Body of pancreas (tissue), 4 donors: Measurements from ENCODE around the gene ATAD3B. TPM values are rescaled to one million over a fixed set of nuclear protein-coding genes. Genes with fewer than 3 reads are reported as not detected.

Experiments used
- ATAC-seq: fragments of 150-250 bp; one replicate; pipeline ENCODE4 v1.9.1; 2016
- DNase-seq, 4 donors: peaks; one replicate each; pipeline ENCODE4 v3.0.0-alpha.2; 2019
- H3K27ac ChIP-seq, 4 donors: fragments of 200-600 bp; sonication (generic); 1 replicate in 3 of 4; 2 replicates in 1 of 4; pipeline versions ENCODE4 v1.5.1 to v1.6.1; 2016 to 2019; ENCODE audit warnings: mild to moderate bottlenecking in 1 of 4, mixed read lengths in 1 of 4, moderate library complexity in 1 of 4
- H3K27me3 ChIP-seq, 2 donors: fragments of 200-600 bp; sonication (generic); one replicate each; pipeline ENCODE4 v1.6.0; 2016; ENCODE audit warnings: mild to moderate bottlenecking in 1 of 2
- H3K36me3 ChIP-seq, 2 donors: fragments of 200-600 bp; sonication (generic); replicated peaks in 1 of 2; 2 replicates each; pipeline ENCODE4 v1.5.1; 2016; ENCODE audit warnings: low read depth in 2 of 2; ENCODE audit not compliant: insufficient read depth in 1 of 2
- H3K4me1 ChIP-seq: fragments of 200-600 bp; sonication (generic); one replicate; pipeline ENCODE4 v1.6.0; 2016
- H3K4me3 ChIP-seq, 2 donors: fragments of 200-600 bp; sonication (generic); 1 replicate in 1 of 2; 2 replicates in 1 of 2; pipeline ENCODE4 v1.5.1; 2016 to 2019
- H3K9me3 ChIP-seq, 3 donors: fragments of 200-600 bp; sonication (generic); 1 replicate in 2 of 3; 2 replicates in 1 of 3; pipeline ENCODE4 v1.5.1; 2016
- POLR2A ChIP-seq, 3 donors: fragments of 450-650 bp; IDR thresholded peaks; one replicate each; pipeline ENCODE4 v1.6.1; 2016; ENCODE audit warnings: antibody characterized with exemption in 3 of 3, mild to moderate bottlenecking in 2 of 3
- WGBS, 2 donors: methylation state at CpG; one replicate each; pipeline ENCODE4 v1.1.5; 2017; 5-methylcytosine and 5-hydroxymethylcytosine counted together
- intact Hi-C: fragments of 100-400 bp; cut with DNase I; formaldehyde crosslinking; loops from one replicate; pipeline ENCODE4 v1.15.1; 2023
- total RNA-seq, 2 donors: library from RNA; depleted of rRNA; stranded (reverse); fragments of >200 nt; gene quantifications; one replicate each; pipeline ENCODE4 v1.1.0, GENCODE V29; 2016
- TF ChIP-seq, protein P1 (sequence below), 7 experiments: fragments of 450-650 bp in 4 of 7; fragments of 200-600 bp in 3 of 7; sonication (generic) in 3 of 7; IDR thresholded peaks; one replicate each; pipeline ENCODE4 v1.5.1; 2016 to 2019; ENCODE audit warnings: antibody characterized with exemption in 7 of 7

Gene ATAD3B
- total RNA-seq, 2 donors from 2014 or later: 16.6 to 37.2 TPM

GRCh38 chr1:1437904-1438376, 33.6 kb upstream of the ATAD3B start:
- H3K27me3 ChIP-seq: no peaks in the 10 kb centered on the region
- no peaks in the 10 kb centered on the region for H3K9me3 ChIP-seq
- DNase-seq: peak; percentile 83 to 91 (median 91)
- TF ChIP-seq, protein P1, sequence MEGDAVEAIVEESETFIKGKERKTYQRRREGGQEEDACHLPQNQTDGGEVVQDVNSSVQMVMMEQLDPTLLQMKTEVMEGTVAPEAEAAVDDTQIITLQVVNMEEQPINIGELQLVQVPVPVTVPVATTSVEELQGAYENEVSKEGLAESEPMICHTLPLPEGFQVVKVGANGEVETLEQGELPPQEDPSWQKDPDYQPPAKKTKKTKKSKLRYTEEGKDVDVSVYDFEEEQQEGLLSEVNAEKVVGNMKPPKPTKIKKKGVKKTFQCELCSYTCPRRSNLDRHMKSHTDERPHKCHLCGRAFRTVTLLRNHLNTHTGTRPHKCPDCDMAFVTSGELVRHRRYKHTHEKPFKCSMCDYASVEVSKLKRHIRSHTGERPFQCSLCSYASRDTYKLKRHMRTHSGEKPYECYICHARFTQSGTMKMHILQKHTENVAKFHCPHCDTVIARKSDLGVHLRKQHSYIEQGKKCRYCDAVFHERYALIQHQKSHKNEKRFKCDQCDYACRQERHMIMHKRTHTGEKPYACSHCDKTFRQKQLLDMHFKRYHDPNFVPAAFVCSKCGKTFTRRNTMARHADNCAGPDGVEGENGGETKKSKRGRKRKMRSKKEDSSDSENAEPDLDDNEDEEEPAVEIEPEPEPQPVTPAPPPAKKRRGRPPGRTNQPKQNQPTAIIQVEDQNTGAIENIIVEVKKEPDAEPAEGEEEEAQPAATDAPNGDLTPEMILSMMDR (IDR thresholded peaks at IDR 0.05): peak in 5 of 7 experiments; percentile 21 to 67 (median 54)
- TF ChIP-seq POLR2A (IDR thresholded peaks at IDR 0.05): peak; percentile 57 to 81 (median 78)
- whole genome bisulfite sequencing, 2 donors: 20 to 31% methylated on average over 2 to 11 of the region's 11 CpGs
- intact Hi-C loops: loop anchor here (5.0 kb wide), 1 partner anchor 36 kb away; no protein-coding TSS in a partner anchor
- H3K4me3 ChIP-seq: no peak overlapping the region
- no peaks in the 10 kb centered on the region for H3K36me3 ChIP-seq
- H3K4me1 ChIP-seq: peaks cover 80% of the 10 kb centered on the region
- H3K27ac ChIP-seq: peak overlapping the region; percentile 54 to 94 (median 79)
- peak; percentile 57 for ATAC-seq

DNA sequence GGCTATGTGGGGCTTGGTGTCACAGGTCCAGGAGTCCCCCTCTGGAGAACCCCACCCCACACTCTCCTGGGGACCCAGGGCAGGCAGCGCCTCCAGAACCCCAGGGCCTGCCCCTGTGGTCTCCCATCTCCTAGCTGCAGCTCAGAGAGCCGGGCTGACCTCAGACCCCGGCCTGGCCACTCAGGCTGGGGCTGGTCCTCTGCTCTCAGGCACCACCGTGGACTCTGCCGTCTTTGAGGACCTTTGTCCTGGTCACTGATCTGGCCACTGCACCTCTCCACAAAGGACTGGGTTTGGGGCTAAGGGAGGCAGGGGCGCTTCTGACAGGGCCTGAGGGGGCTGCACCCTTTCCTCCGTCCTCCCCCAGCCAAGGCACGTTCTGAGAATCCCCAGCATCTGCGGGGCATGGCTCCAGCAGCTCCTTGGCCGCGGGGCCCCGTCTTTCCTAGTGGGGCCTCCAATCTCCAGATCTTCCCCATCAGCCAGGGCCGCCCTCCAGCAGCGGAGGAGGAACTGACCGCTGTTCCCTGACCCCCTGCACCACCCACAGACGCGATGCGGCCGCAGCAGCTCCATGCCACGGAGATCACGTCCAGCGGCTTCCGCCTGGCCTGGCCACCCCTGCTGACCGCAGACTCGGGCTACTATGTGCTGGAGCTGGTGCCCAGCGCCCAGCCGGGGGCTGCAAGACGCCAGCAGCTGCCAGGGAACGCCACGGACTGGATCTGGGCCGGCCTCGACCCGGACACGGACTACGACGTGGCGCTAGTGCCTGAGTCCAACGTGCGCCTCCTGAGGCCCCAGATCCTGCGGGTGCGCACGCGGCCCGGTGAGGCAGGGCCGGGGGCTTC, 32.8 kb upstream of the ATAD3B start:
- H3K4me1 ChIP-seq: peaks cover 72% of the 10 kb centered on the region
- H3K27ac ChIP-seq: peak overlapping the region in 3 of 4 donors; percentile 54 to 94 (median 80)
- intact Hi-C loops: loop anchor here (5.0 kb wide), 1 partner anchor 36 kb away; no protein-coding TSS in a partner anchor

DNA sequence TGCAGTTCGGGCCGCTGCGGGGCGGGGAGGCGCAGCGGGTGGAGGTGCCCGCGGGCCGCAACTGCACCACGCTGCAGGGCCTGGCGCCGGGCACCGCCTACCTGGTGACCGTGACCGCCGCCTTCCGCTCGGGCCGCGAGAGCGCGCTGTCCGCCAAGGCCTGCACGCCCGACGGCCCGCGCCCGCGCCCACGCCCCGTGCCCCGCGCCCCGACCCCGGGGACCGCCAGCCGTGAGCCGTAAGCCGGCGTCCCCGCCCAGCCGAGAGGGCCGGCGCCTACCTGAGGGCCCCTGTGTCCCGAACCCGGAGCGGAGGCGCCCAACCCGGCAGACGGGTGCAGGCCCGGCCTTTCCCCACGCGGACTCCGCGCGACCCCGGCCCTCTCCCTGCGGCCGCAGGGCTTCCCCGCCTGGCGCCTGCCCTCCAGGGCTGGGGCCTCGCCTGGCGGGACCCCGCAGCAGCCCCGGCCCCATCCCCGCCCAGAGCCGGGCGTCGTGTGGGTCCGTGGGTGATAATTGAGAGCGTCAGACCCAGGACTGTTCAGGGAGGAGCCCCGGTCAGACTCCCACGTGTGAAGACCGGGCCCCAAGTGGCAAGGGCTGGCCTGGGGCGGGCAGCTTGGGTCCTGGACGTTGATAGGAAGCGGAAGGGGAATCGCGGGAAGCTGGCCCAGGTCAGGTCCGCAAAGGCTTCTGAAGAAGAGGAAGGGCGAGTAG, 31.9 kb upstream of the ATAD3B start:
- DNase-seq: no peak
- Histone ChIP-seq H3K27ac (no peak overlapping the region), H3K27me3 (no peaks in the 10 kb centered on the region), H3K4me3 (no peak overlapping the region), H3K9me3 (no peaks in the 10 kb centered on the region), H3K36me3 (no peaks in the 10 kb centered on the region), H3K4me1 (peaks cover 62% of the 10 kb centered on the region)
- 88 to 91% methylated on average over 26 to 48 of the region's 82 CpGs for WGBS, 2 donors
- TF ChIP-seq POLR2A (IDR thresholded peaks at IDR 0.05): no peak
- TF ChIP-seq, protein P1 (IDR thresholded peaks at IDR 0.05): no peak
- intact Hi-C loops: loop anchor here (5.0 kb wide), 1 partner anchor 37 kb away; no protein-coding TSS in a partner anchor
- no peak for ATAC-seq

More for the DNA sequence above, 32.8 kb upstream of the ATAD3B start:
- no peaks in the 10 kb centered on the region for H3K27me3 ChIP-seq
- no peaks in the 10 kb centered on the region for H3K9me3 ChIP-seq
- no peak for DNase-seq
- no peak for ATAC-seq
- no peak overlapping the region for H3K4me3 ChIP-seq
- H3K36me3 ChIP-seq: no peaks in the 10 kb centered on the region
- 84 to 90% methylated on average over 8 to 40 of the region's 45 CpGs for WGBS, 2 donors
- TF ChIP-seq, protein P1 (IDR thresholded peaks at IDR 0.05): no peak
- TF ChIP-seq POLR2A (IDR thresholded peaks at IDR 0.05): no peak

DNA sequence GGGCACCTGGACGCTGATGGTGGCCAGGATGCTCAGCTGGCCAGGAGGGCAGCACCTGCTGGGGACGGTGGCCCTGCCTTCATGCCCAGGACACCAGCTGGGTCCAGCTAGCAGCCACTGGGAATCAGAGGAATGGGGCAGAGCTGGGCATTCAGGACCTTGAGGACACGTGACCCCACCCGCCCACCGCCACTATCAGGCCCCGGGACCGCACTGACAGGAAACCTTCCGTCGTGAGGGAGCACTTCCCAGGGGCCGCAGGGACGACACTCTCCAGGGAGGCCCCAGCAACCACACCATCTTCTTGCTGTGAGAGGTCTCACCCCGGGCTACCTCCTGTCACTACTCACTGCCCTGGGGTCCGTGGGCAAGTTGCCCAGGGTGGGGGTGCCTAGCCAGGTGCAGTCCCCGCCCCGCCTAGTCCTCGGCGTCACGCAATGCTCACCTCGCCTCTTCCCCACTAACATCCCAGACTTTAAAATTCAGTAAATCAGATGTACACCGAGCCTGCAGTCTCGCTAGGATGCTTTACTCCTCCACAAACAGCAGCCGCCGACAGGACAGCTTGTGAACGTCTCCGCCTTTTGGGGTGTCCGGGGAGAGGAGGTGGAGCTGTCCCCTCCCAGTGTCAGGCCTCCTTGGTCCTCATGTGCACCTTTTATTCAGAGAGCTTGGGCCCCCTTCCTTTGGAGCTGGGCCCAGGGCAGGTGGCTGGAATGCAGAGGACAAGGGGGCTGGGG, 31.1 kb upstream of the ATAD3B start:
- Histone ChIP-seq H3K9me3 (no peaks in the 10 kb centered on the region), H3K27ac (peak overlapping the region in 1 of 4 donors; percentile 50), H3K27me3 (no peaks in the 10 kb centered on the region), H3K4me1 (peaks cover 55% of the 10 kb centered on the region), H3K36me3 (no peaks in the 10 kb centered on the region), H3K4me3 (no peak overlapping the region)
- WGBS, 2 donors: 73 to 76% methylated on average over 15 to 23 of the region's 26 CpGs
- intact Hi-C loops: no loop called here
- TF ChIP-seq, protein P1 (IDR thresholded peaks at IDR 0.05): no peak
- TF ChIP-seq POLR2A (IDR thresholded peaks at IDR 0.05): no peak
- DNase-seq (no peak), ATAC-seq (no peak)
